ENCODE measurements around the gene GCA. TPM values are rescaled to one million over a fixed set of nuclear protein-coding genes. Genes with fewer than 3 reads are reported as not detected.

GCA gene
- total and polyA plus RNA-seq, 2 of the 8 experiments (the other 6 are each of a cell fraction or from before 2014, with no cell fraction given), result 37.4 to 42.0 TPM

DNA sequence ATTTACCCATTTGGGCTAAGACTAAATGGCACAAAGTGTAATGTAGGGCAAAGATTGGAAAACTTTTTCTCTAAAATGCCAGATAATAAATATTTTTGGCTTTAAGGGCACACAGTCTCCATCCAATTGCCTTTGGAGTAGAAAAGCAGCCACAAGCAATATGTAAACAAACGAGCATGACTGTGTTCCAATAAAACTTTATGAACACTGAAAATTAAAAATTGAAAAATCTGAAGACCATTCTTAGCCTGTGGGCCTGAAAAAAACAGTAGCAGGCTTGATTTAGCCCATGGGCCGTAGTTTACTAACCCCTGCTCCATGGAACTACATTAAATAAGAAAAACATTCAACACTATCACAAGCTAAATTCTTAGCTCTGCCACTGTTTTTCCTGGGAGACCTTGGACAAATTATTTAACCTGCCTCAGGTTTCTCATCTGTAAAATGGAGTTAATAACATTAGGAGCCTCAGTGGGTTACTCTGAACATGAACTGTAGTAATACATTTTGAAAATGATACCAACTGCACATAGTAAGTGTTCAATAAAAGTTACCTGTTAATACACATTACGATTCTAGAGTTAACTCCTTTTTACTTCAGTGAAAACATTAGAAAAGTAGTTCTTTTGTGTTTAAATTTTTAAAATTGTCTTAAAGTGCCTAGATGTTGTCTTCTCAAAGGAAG is 26.7 kb upstream of the GCA start (continued):
- no peak for TF ChIP-seq GABPA (IDR thresholded peaks at IDR 0.05; ENCODE audit: borderline replicate concordance, insufficient read depth, low read length)

Measured in H1 (cell line).